Activated B cell treated with CpG ODN at 0.5 μM for 24 hours (primary cell): ENCODE results near the gene TF. TPM values are rescaled to one million over a fixed set of nuclear protein-coding genes. Genes with fewer than 3 reads are reported as not detected.

Experiments used
- ATAC-seq: fragments of 200-7000 bp; cut with Tn5 transposase; one replicate; pipeline ENCODE4 v1.10.0; 2021; ENCODE audit warnings: low read depth, mild to moderate bottlenecking, moderate library complexity
- CTCF ChIA-PET: fragments of 350-600 bp; sonication (Branson Sonifier 250); formaldehyde crosslinking; loops from one replicate; lab custom pipeline; 2021; ENCODE audit warnings: antibody characterized with exemption; lab: Charles Lee
- POLR2A ChIA-PET: fragments of 350-600 bp; sonication (Branson Sonifier 250); formaldehyde crosslinking; loops from one replicate; lab custom pipeline; 2021; ENCODE audit warnings: antibody characterized with exemption; lab: Charles Lee
- DNase-seq: peaks from one replicate; pipeline ENCODE4 v3.0.0; 2022
- H3K27ac Mint-ChIP-seq: one replicate; pipeline ENCODE4 v1.8.0; 2020; ENCODE audit warnings: mixed read lengths
- H3K27me3 Mint-ChIP-seq: one replicate; pipeline ENCODE4 v1.8.0; 2021; ENCODE audit warnings: mixed read lengths
- H3K36me3 Mint-ChIP-seq: one replicate; pipeline ENCODE4 v1.8.0; 2021; ENCODE audit warnings: low read depth, mixed read lengths
- H3K4me1 Mint-ChIP-seq: one replicate; pipeline ENCODE4 v1.8.0; 2021; ENCODE audit warnings: mixed read lengths
- H3K4me3 Mint-ChIP-seq: one replicate; pipeline ENCODE4 v1.8.0; 2020; ENCODE audit warnings: mild to moderate bottlenecking, mixed read lengths
- H3K9me3 Mint-ChIP-seq: one replicate; pipeline ENCODE4 v1.8.0; 2020; ENCODE audit warnings: mixed read lengths
- CTCF ChIP-seq: fragments of 200-600 bp; IDR thresholded peaks from one replicate; pipeline ENCODE4 v1.8.0; 2022; ENCODE audit warnings: antibody characterized with exemption, mild to moderate bottlenecking
- intact Hi-C: fragments of 100-400 bp; cut with micrococcal nuclease; formaldehyde crosslinking; loops from one replicate; pipeline ENCODE4 v1.15.1; 2024
- total RNA-seq: library from RNA; stranded (reverse); gene quantifications from 2 replicates; pipeline ENCODE4 v1.2.3, GENCODE V29; 2022

TF gene
- total RNA-seq, 1 donor from 2014 or later: 0.29 TPM

GRCh38 chr3:133842158-133842557 is 96.0 kb downstream of the TF start:
- H3K4me3 Mint-ChIP-seq: no peak overlapping the region
- no peak for ATAC-seq
- no peaks in the 10 kb centered on the region for H3K36me3 Mint-ChIP-seq
- intact Hi-C loops: no loop called here
- H3K9me3 Mint-ChIP-seq: no peaks in the 10 kb centered on the region
- no peaks in the 10 kb centered on the region for H3K4me1 Mint-ChIP-seq
- CTCF ChIA-PET: no interaction called here
- POLR2A ChIA-PET: no interaction called here
- peaks cover 8% of the 10 kb centered on the region for H3K27me3 Mint-ChIP-seq
- no peak overlapping the region for H3K27ac Mint-ChIP-seq
- no peak for TF ChIP-seq CTCF
- DNase-seq: no peak

GRCh38 chr3:133843634-133844033 is 97.4 kb downstream of the TF start:
- TF ChIP-seq CTCF: no peak
- intact Hi-C loops: no loop called here
- H3K4me3 Mint-ChIP-seq: no peak overlapping the region

GRCh38 chr3:133845127-133845526 is 98.9 kb downstream of the TF start:
- no peak overlapping the region for H3K4me3 Mint-ChIP-seq
- CTCF ChIA-PET: no interaction called here

More at GRCh38 chr3:133843634-133844033, 97.4 kb downstream of the TF start:
- Mint-ChIP-seq H3K27me3 (peaks cover 14% of the 10 kb centered on the region), H3K9me3 (no peaks in the 10 kb centered on the region), H3K27ac (no peak overlapping the region), H3K36me3 (no peaks in the 10 kb centered on the region), H3K4me1 (no peaks in the 10 kb centered on the region)
- ATAC-seq (no peak), DNase-seq (no peak)
- CTCF ChIA-PET: no interaction called here
- POLR2A ChIA-PET: no interaction called here

More at GRCh38 chr3:133845127-133845526, 98.9 kb downstream of the TF start:
- peaks cover under 1% of the 10 kb centered on the region for H3K9me3 Mint-ChIP-seq
- POLR2A ChIA-PET: no interaction called here
- H3K27me3 Mint-ChIP-seq: peaks cover 12% of the 10 kb centered on the region
- no peak for ATAC-seq
- no peak for DNase-seq
- no peak for TF ChIP-seq CTCF
- intact Hi-C loops: no loop called here
- H3K4me1 Mint-ChIP-seq: no peaks in the 10 kb centered on the region
- no peaks in the 10 kb centered on the region for H3K36me3 Mint-ChIP-seq
- no peak overlapping the region for H3K27ac Mint-ChIP-seq

Other genes starting within 250 kb of the TF start
- 227 and 229 TPM in 2 replicates for gene CDV3, start 172.7 kb upstream of the TF start, total RNA-seq
- gene TOPBP1, start 84.5 kb upstream of the TF start, total RNA-seq: 45.8 and 49.9 TPM in 2 replicates
- 36.5 and 38.5 TPM in 2 replicates for gene SRPRB, start 59.4 kb downstream of the TF start, total RNA-seq
- not detected in 2 replicates for gene RAB6B, start 149.5 kb downstream of the TF start, total RNA-seq